Left lung (tissue), 10 donors: Measurements from ENCODE around the gene FADS3. TPM values are rescaled to one million over a fixed set of nuclear protein-coding genes. Genes with fewer than 3 reads are reported as not detected.
A peak's percentile ranks its signal among the peaks of the same experiment; 100 is the strongest.

Source experiments
- ATAC-seq: fragments of 200-7000 bp; cut with Tn5 transposase; one replicate; pipeline ENCODE4 v1.9.1; 2020; ENCODE audit warnings: moderate library complexity
- DNase-seq, 4 donors: peaks; one replicate each; pipeline ENCODE4 v3.0.0-alpha.2; 2013 to 2020
- H3K27ac ChIP-seq, 2 donors: fragments of 200-600 bp; sonication (generic) in 1 of 2; one replicate each; pipeline versions ENCODE4 v1.5.0 to v1.8.0; 2020 to 2021
- H3K27me3 ChIP-seq, 2 donors: fragments of 200-600 bp; sonication (generic) in 1 of 2; one replicate each; pipeline versions ENCODE4 v1.5.0 to v1.8.0; 2020 to 2021
- H3K36me3 ChIP-seq, 2 donors: fragments of 200-600 bp; sonication (generic) in 1 of 2; one replicate each; pipeline versions ENCODE4 v1.5.0 to v1.8.0; 2020 to 2021
- H3K4me1 ChIP-seq, 2 donors: fragments of 200-600 bp; one replicate each; pipeline ENCODE4 v1.8.0; 2021
- H3K4me3 ChIP-seq, 2 donors: fragments of 200-600 bp; sonication (generic) in 1 of 2; one replicate each; pipeline versions ENCODE4 v1.5.0 to v1.8.0; 2020 to 2021; ENCODE audit warnings: mild to moderate bottlenecking in 1 of 2
- H3K9me3 ChIP-seq, 2 donors: fragments of 200-600 bp; sonication (generic) in 1 of 2; one replicate each; pipeline versions ENCODE4 v1.5.0 to v1.8.0; 2020 to 2021
- CTCF ChIP-seq, 2 donors: fragments of 200-600 bp; sonication (generic) in 1 of 2; IDR thresholded peaks; one replicate each; pipeline versions ENCODE4 v1.5.0 to v1.8.0; 2021; ENCODE audit warnings: antibody characterized with exemption in 2 of 2
- intact Hi-C, 2 donors: fragments of 100-400 bp; cut with DNase I; formaldehyde crosslinking; loops; one replicate each; pipeline versions ENCODE4 v1.11.2 to v1.14.2; 2022
- polyA plus RNA-seq, 6 donors: library from polyadenylated mRNA; unstranded; fragments of 120-200 nt; gene quantifications; one replicate each; pipeline ENCODE4 v1.2.1, GENCODE V29; 2013; ENCODE audit not compliant: insufficient read length in 6 of 6
- total RNA-seq, 2 donors: library from RNA; stranded (reverse); fragmentation: NEBNext Ultra II Directional; extraction: Animal tissue kit (Norgen Biotek cat#: 25700); gene quantifications; one replicate each; pipeline ENCODE4 v1.2.1, GENCODE V29; 2021
- donor health status: DM: no; HTN: yes; CAD: no.
- donor health status: DM: no; HTN: no; CAD: no.

Gene FADS3
- total and polyA plus RNA-seq, 8 donors, result 8.3 to 71.4 (median 12.9) TPM

- no peaks in the 10 kb centered on the region for H3K9me3 ChIP-seq
- H3K4me3 ChIP-seq, result no peak overlapping the region
- H3K27ac ChIP-seq, result no peak overlapping the region
- H3K4me1 ChIP-seq, result peaks cover 20 to 72% of the 10 kb centered on the region in 2 donors
- H3K36me3 ChIP-seq, result no peaks in the 10 kb centered on the region
- H3K27me3 ChIP-seq, result peaks cover 0 to 20% of the 10 kb centered on the region in 2 donors
- intact Hi-C loops, result no loop called here
- DNase-seq, result no peak
- no peak for TF ChIP-seq CTCF (IDR thresholded peaks at IDR 0.05)
- no peak for ATAC-seq
Measured at GRCh38 chr11:61832754-61833153, 58.6 kb downstream of the FADS3 start.

GRCh38 chr11:61832207-61832606 is 59.1 kb downstream of the FADS3 start:
- Histone ChIP-seq H3K27ac (no peak overlapping the region), H3K9me3 (no peaks in the 10 kb centered on the region), H3K36me3 (no peaks in the 10 kb centered on the region), H3K4me3 (no peak overlapping the region), H3K4me1 (peaks cover 20 to 76% of the 10 kb centered on the region in 2 donors), H3K27me3 (peaks cover 0 to 26% of the 10 kb centered on the region in 2 donors)
- intact Hi-C loops, result no loop called here
- DNase-seq (no peak), ATAC-seq (no peak)
- TF ChIP-seq CTCF (IDR thresholded peaks at IDR 0.05), result no peak

GRCh38 chr11:61830237-61831105 is 60.9 kb downstream of the FADS3 start:
- H3K9me3 ChIP-seq, result no peaks in the 10 kb centered on the region
- peak overlapping the region in 1 of 2 donors; percentile 76 for H3K4me3 ChIP-seq
- no peak overlapping the region for H3K27ac ChIP-seq
- peaks cover 20 to 77% of the 10 kb centered on the region in 2 donors for H3K4me1 ChIP-seq
- no peaks in the 10 kb centered on the region for H3K36me3 ChIP-seq
- no peak for TF ChIP-seq CTCF (IDR thresholded peaks at IDR 0.05)
- ATAC-seq (no peak), DNase-seq (peak in 1 of 4 donors; percentile 17)
- peaks cover 0 to 29% of the 10 kb centered on the region in 2 donors for H3K27me3 ChIP-seq
- intact Hi-C loops, result no loop called here

GRCh38 chr11:61829806-61830205 is 61.5 kb downstream of the FADS3 start:
- Histone ChIP-seq H3K4me1 (peaks cover 20 to 71% of the 10 kb centered on the region in 2 donors), H3K27ac (no peak overlapping the region), H3K27me3 (peaks cover 0 to 29% of the 10 kb centered on the region in 2 donors), H3K9me3 (no peaks in the 10 kb centered on the region), H3K36me3 (no peaks in the 10 kb centered on the region), H3K4me3 (peak overlapping the region; percentile 45 to 76)
- intact Hi-C loops, result no loop called here
- DNase-seq, result no peak
- TF ChIP-seq CTCF (IDR thresholded peaks at IDR 0.05), result no peak
- ATAC-seq, result no peak

- no peaks in the 10 kb centered on the region for H3K36me3 ChIP-seq
- peak; percentile 48 for ATAC-seq
- peak; percentile 30 to 85 (median 52) for DNase-seq
- H3K27me3 ChIP-seq, result peaks cover 0 to 29% of the 10 kb centered on the region in 2 donors
- TF ChIP-seq CTCF (IDR thresholded peaks at IDR 0.05), result peak; percentile 36 to 39
- intact Hi-C loops, result no loop called here
- peak overlapping the region; percentile 45 to 76 for H3K4me3 ChIP-seq
- no peaks in the 10 kb centered on the region for H3K9me3 ChIP-seq
- peak overlapping the region; percentile 86 to 92 for H3K27ac ChIP-seq
- H3K4me1 ChIP-seq, result peaks cover 20 to 61% of the 10 kb centered on the region in 2 donors
Measured at GRCh38 chr11:61828629-61829407, 62.5 kb downstream of the FADS3 start.
